ENCODE results near the gene RAB1A.

- TF ChIP-seq CTCF (IDR thresholded peaks at IDR 0.05) (peak; percentile 62 to 86 (median 78)), POLR2AphosphoS5 (IDR thresholded peaks at IDR 0.05) (peak in 2 of 4 donors; percentile 25 to 36)
Observed at GRCh38 chr2:65064728-65065552, 65.0 kb downstream of the RAB1A start.

Measured in sigmoid colon (tissue), 4 donors.